NCI-H146 treated with DMSO at 0.1 percent for 48 hours (cell line): ENCODE data around the gene RAD9B.
"Not testable (repeated sequence)": the region's sequence is repeated elsewhere in the genome, so short reads cannot be mapped to it uniquely, and the experiment has no call there.

Experiments used
- DNase-seq: peaks from one replicate; lab custom pipeline; 2025; ENCODE audit not compliant: unreplicated experiment; lab: John Stamatoyannopoulos, UW

RAD9B gene

DNA sequence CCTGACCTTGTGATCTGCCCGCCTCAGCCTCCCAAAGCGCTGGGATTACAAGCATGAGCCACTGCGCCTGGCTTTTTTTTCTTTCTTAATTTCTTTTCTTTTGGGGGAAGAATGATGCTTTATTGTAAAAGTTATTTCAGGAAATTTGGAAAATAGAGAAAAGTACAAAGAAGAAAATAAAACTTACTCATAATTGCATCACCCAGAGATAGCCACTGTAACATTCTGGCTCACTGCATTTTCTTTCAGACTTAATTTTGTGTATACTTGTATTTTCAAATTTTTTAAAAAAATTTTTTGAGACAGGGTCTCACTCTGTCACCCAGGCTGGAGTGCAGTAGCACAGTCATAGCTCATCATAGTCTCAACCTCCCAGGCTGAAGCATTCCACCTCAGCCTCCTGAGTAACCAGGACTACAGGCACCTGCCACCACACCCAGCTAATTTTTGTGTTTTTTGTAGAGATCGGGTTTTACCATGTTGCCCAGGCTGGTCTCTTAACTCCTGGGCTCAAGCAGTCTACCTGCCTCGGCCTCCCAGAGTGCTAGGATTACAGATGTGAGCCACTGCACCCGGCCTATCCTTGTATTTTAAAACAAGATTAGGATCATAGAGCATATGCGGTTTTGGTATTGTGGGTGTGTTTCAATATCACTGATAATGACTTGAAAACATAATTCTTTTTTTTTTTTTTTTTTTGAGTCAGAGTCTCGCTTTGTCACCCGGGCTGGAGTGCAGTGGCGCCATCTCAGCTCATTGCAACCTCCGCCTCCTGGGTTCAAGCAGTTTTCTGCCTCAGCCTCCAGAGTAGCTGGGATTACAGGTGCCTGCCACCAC, 19.0 kb downstream of the RAD9B start:
- DNase-seq = not testable (repeated sequence)

DNA sequence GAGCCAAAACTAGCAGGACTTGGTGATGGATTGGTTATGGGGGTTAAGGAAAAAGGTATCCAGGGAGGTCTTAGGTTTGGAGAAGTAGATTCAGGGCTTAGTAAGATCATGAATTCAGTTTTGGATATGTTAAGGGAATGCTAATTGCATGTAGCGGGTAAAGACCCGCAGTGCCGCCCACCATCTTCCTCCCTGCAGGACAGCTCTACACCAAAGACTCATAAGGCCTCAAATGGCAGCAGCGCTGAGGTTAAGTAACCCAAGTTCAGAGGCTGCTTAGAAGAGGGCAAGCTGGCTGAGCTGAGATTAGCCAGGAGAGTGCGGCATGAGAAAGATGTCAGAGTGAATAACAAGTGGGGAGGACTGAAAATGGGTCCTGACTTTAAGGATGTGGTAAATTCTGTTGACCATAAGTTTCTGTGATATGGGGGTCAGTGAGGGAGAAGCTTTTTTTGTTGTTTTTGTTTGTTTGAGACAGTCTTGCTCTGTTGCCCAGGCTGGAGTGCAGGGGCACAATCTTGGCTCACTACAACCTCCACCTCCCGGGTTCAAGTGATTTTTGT, 26.2 kb downstream of the RAD9B start:
- DNase-seq = no peak

GRCh38 chr12:110530511-110530910, 28.4 kb downstream of the RAD9B start:
- DNase-seq = no peak

DNA sequence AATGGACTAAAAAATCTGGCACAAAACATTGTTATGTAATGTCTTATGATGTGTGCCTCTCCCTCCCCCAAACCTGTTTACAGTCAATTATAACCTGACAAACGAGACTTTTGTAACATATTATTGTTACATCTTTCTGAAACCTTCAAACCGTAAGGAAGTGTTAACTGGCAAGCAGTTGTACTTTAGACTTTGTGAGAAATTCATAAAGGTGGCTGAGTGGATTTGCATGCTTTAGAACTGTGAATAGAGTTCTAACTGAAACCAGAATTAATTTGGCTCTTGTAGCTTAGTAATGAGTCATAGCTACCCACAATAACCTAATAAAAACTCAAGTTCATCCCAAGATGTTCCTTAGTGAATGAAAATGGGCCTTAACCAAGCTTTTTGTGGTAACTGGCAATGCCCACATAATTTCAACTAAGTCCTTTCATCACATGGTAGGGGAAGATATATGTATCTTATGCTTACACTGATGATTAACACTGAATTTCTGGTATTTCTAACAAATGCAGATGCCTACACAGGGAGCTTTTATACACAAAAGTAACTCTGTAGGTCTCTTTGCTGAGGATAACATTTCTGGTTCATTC, 29.7 kb downstream of the RAD9B start:
- no peak for DNase-seq

GRCh38 chr12:110532644-110533043, 30.5 kb downstream of the RAD9B start:
- DNase-seq = no peak

DNA sequence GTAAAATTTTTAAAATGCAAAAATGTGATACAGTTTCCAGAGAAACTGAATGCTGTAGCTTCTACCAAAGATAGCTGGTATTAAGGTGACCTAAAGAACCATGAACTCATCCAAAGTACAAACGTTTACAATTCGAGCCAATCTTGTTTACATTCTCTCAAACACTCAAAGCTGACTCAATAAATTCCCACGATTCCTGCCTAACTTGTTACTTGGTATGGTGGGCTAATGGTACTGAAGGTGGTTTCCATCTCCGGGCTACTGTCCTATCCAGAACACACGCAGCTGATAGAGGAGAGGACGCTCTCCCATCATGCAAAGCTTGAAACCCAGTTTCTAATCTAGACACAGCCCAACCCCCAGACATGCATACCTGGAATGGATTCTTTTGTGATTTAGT, 31.5 kb downstream of the RAD9B start:
- DNase-seq = no peak

DNA sequence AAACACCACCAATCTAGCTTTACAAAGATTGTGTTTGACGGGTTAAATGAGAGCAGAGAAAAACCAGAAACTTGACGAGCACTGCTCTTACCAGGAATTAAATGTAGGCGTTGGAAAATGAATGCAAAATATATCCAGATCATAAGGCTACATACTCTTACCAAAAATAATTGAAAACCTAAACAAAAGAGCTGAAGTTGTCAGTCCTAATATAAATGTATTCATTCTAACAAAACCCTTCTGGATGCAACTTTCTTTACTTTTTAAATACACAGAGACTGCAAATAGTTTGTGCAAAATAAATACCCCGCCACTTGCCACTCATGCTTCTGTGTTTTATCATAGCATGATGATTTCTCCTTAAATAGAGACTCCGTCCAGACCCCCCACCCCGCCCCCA, 32.7 kb downstream of the RAD9B start:
- no peak for DNase-seq

DNA sequence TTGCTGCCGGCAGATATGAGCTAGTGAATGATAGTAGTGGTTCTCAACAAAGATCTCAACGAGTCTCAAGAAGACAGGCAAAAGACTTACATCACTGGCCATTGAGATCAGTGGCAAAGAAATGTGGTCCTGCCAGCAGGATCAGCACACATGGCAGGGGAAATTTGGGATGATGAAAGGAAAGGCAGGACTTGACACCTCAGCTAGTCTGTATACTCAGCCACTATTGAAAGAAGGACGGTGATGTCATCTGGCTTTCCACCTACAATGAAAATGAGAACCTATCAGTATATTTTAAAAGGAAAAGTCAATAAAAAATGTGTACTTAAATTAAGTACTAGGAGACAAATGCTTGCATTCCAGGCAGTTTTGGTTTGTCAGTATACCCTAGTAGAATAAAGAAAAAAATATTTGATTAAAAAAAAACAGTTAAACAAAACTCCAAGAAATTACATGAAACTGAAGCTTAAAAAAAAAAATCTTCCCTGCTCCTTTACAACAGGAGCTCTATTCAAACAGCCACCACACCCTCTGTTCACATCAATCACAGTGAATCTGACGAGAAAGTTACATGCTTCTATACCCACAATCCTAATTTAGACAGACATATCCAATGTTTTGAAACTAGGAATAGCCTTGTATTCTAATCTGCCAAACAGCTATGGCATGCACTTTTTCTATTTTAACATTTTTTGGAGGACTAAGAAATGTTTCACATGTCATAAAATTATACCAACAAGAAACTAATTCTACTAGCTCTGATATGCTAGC, 34.9 kb downstream of the RAD9B start:
- DNase-seq = no peak

DNA sequence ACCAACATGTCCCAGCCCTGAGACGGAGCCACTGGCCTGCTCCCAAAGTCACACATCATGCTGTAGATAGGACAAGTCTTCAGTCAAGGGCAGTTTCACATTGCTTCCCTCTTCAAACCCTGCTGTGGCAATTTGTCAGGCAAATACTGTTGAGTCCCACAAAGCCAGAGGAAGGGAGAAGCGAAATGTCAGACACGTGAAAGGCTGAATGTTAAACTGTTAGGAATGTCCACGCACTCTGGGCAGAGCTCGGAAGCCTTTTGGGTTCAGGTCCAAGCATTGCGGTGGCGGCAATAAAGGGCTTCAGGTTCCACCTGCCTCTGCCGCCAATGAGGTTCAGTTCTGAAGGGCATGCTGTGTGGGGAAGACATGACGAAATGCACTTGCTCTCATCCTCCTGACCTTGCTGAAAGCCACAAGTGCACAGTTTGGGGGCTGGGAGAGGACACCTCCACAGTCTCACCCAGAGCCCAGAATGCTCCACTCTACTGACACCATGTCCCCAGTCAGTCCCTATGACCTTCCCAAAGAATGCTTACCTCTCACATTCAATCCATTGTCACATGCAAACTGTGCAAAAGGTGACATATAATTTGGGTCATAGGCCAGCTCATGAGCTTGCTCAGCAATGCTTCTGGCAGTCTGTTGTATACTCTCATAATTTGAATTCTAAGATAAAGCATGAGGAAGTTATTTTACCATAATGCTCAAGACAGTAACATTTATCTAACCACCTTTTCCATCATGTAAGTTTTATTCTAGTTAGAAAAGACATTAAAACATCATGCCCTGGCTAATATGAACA, 35.7 kb downstream of the RAD9B start:
- DNase-seq = no peak

GRCh38 chr12:110538869-110539622, 36.9 kb downstream of the RAD9B start:
- DNase-seq = no peak

GRCh38 chr12:110540048-110540447, 37.9 kb downstream of the RAD9B start:
- no peak for DNase-seq

GRCh38 chr12:110543252-110543959, 41.3 kb downstream of the RAD9B start:
- DNase-seq = no peak

GRCh38 chr12:110543965-110544364, 41.8 kb downstream of the RAD9B start:
- DNase-seq = no peak

- not testable (repeated sequence) for DNase-seq
Observed at GRCh38 chr12:110545259-110545658, 43.1 kb downstream of the RAD9B start.

DNA sequence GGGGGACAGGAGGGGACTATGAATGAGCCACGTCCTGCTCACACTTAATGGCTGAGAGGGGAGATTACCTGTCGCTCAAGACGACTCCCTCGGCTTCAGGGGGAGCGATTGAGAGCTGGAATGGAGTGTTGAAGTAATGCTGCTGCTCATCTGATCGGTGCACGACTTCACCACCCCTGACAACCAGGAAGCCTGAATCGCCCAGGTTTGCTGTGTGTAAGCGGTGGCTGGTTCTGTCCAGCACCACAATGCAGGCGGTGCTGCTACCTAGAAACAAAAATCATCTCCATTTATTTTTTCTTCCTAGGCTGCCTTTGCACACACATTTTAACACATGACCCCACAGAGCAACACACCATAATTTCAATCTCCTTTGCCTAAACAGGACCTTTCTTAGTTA, 43.7 kb downstream of the RAD9B start:
- DNase-seq = no peak

DNA sequence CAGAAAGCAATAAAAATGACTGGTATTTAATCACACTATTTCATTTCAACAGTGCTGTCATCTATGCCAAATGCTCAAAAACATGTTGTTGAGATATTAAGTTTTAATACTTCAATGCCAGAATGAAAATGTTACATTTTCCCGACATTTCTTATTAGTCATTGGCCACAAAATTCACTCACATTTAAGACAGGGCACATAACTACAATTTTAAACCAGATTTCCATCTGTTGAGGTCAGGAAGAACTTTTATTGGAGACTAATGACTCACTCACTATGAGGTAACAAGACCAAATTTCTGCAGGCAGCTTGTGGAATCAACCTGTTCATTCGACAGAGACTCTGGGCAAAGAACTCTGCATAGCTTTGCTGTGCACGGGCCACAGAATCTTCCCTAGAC, 44.2 kb downstream of the RAD9B start:
- DNase-seq = no peak

DNA sequence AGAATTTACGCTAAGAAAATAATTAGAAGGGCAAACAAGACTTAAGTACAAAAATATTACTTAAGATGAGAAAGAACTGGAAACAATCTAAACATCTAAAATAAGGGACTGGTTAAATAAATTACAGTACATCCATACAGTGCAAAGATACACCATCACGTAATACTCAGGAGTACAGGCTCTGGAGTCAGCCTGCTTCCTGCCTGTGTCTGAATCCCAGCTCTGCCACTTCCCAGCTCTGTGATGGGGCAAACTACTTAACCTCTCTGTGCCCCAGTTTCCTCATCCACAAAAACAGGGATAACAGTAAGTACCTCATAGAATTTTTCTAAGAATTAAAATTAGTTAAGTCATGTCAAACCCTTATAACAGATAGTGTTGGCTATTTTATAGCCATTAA, 45.0 kb downstream of the RAD9B start:
- DNase-seq = no peak

GRCh38 chr12:110548678-110549077, 46.5 kb downstream of the RAD9B start:
- DNase-seq = no peak

- no peak for DNase-seq
Observed at GRCh38 chr12:110549716-110550115, 47.6 kb downstream of the RAD9B start.
